ENCODE measurements around the gene MPEG1. TPM values are rescaled to one million over a fixed set of nuclear protein-coding genes. Genes with fewer than 3 reads are reported as not detected.

Gene MPEG1
- total and polyA plus RNA-seq, 3 donors from 2014 or later: 0.87 to 12.1 (median 3.8) TPM

- WGBS, 2 donors: 54 to 76% methylated on average over 4 of the region's 4 CpGs
- H3K36me3 ChIP-seq (ENCODE audit: low read depth, missing control alignments): no peaks in the 10 kb centered on the region
- H3K27me3 ChIP-seq: no peaks in the 10 kb centered on the region
- no peak overlapping the region for H3K4me3 ChIP-seq
- no peak overlapping the region for H3K27ac ChIP-seq
- TF ChIP-seq POLR2A (IDR thresholded peaks at IDR 0.05): no peak
- no peak for TF ChIP-seq CTCF (IDR thresholded peaks at IDR 0.05)
- no peaks in the 10 kb centered on the region for H3K9me3 ChIP-seq
- no peaks in the 10 kb centered on the region for H3K4me1 ChIP-seq
- intact Hi-C loops (cut with DNase I; ENCODE audit: low total_unique reads): no loop called here
- DNase-seq: no peak
These were observed 8.7 kb upstream of the MPEG1 start for GRCh38 chr11:59221441-59221840.

- 65% methylated on average over 4 of the region's 4 CpGs for whole genome bisulfite sequencing, 2 donors
- DNase-seq: no peak
- H3K4me1 ChIP-seq: no peaks in the 10 kb centered on the region
- no peak overlapping the region for H3K4me3 ChIP-seq
- no peak overlapping the region for H3K27ac ChIP-seq
- TF ChIP-seq CTCF (IDR thresholded peaks at IDR 0.05) (no peak), POLR2A (IDR thresholded peaks at IDR 0.05) (no peak)
- H3K36me3 ChIP-seq (ENCODE audit: low read depth, missing control alignments): no peaks in the 10 kb centered on the region
- no peaks in the 10 kb centered on the region for H3K9me3 ChIP-seq
- intact Hi-C loops (cut with DNase I; ENCODE audit: low total_unique reads): no loop called here
- no peaks in the 10 kb centered on the region for H3K27me3 ChIP-seq
These were observed 7.1 kb upstream of the MPEG1 start for GRCh38 chr11:59219836-59220235.

GRCh38 chr11:59218893-59219292, 6.2 kb upstream of the MPEG1 start:
- 60 to 62% methylated on average over 2 of the region's 2 CpGs for WGBS, 2 donors
- DNase-seq: no peak
- no peaks in the 10 kb centered on the region for H3K36me3 ChIP-seq (ENCODE audit: low read depth, missing control alignments)
- H3K27ac ChIP-seq: no peak overlapping the region
- intact Hi-C loops (cut with DNase I; ENCODE audit: low total_unique reads): no loop called here
- H3K4me3 ChIP-seq: no peak overlapping the region
- H3K27me3 ChIP-seq: no peaks in the 10 kb centered on the region
- H3K9me3 ChIP-seq: no peaks in the 10 kb centered on the region
- no peaks in the 10 kb centered on the region for H3K4me1 ChIP-seq
- TF ChIP-seq CTCF (IDR thresholded peaks at IDR 0.05) (no peak), POLR2A (IDR thresholded peaks at IDR 0.05) (no peak)

- Histone ChIP-seq H3K9me3 (no peaks in the 10 kb centered on the region), H3K27me3 (no peaks in the 10 kb centered on the region), H3K4me3 (no peak overlapping the region), H3K4me1 (no peaks in the 10 kb centered on the region), H3K27ac (no peak overlapping the region), H3K36me3 (ENCODE audit: low read depth, missing control alignments) (no peaks in the 10 kb centered on the region)
- DNase-seq: no peak
- intact Hi-C loops (cut with DNase I; ENCODE audit: low total_unique reads): no loop called here
- TF ChIP-seq POLR2A (IDR thresholded peaks at IDR 0.05): no peak
- no peak for TF ChIP-seq CTCF (IDR thresholded peaks at IDR 0.05)
- WGBS, 2 donors: 90 to 93% methylated on average over 4 of the region's 4 CpGs
These were observed 5.6 kb upstream of the MPEG1 start for GRCh38 chr11:59218319-59218718.

Data from testis (tissue), 3 donors.